HG03108 (cell line): ENCODE data around the gene CKAP5.
"Not testable (repeated sequence)": the region's sequence is repeated elsewhere in the genome, so short reads cannot be mapped to it uniquely, and the experiment has no call there.

Experiments
- ATAC-seq: cut with Tn5 transposase; IDR thresholded peaks from one replicate; pipeline ENCODE4 v1.9.1; 2021; ENCODE audit warnings: moderate library complexity; ENCODE audit not compliant: unreplicated experiment

CKAP5 gene

DNA sequence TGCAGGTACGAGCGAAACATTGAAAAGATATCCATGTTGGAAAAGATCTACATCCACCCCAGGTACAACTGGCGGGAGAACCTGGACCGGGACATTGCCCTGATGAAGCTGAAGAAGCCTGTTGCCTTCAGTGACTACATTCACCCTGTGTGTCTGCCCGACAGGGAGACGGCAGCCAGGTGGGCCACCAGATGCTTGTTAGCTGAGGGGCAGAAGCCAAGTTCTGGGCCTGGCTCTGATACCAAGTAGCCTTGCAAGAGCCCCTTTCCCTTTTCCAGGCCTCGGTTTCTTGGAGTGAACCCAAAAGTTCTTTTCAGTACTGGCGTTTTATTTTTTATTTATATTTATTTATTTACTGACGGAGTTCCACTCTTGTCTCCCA lies 117.4 kb downstream of the CKAP5 start:
- ATAC-seq, result no peak

DNA sequence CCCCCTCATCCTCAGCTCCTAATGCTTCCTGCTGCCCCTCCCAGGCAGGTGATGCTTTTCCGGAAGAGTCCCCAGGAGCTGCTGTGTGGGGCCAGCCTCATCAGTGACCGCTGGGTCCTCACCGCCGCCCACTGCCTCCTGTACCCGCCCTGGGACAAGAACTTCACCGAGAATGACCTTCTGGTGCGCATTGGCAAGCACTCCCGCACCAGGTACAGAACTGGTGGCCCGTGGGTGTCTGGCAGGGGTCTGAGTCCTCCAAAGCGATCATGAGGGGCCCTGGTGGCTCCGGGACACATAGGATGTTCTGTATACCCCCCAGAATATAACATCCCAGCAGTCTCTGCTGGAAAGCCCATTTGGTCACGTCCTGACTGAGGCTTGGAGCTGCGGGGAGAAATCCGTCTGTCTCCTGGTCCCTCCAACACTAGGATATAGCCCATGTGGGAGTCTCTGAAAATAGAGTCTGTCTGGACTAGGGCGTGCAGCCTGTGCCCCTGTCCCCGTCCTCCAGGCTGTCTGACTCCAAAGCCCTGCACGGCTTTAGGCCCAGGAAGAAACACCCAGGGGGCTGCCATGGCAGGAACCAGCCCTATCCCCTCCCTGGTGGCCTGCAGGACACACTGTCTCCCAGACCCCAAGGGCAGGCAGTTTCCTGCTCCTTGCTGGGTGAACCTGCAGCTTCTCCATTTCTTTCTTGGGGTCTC lies 118.0 kb downstream of the CKAP5 start:
- no peak for ATAC-seq

- no peak for ATAC-seq
Measured at GRCh38 chr11:46726206-46726862, 119.7 kb downstream of the CKAP5 start.

- no peak for ATAC-seq
Measured at GRCh38 chr11:46725338-46726205, 120.5 kb downstream of the CKAP5 start.

GRCh38 chr11:46724088-46724487 lies 122.0 kb downstream of the CKAP5 start:
- no peak for ATAC-seq

- no peak for ATAC-seq
Measured at GRCh38 chr11:46723359-46723680, 122.8 kb downstream of the CKAP5 start.

GRCh38 chr11:46722566-46723358 lies 123.3 kb downstream of the CKAP5 start:
- no peak for ATAC-seq

- no peak for ATAC-seq
Measured at GRCh38 chr11:46721286-46721685, 124.8 kb downstream of the CKAP5 start.

- ATAC-seq, result no peak
Measured at GRCh38 chr11:46719543-46720218, 126.4 kb downstream of the CKAP5 start.

DNA sequence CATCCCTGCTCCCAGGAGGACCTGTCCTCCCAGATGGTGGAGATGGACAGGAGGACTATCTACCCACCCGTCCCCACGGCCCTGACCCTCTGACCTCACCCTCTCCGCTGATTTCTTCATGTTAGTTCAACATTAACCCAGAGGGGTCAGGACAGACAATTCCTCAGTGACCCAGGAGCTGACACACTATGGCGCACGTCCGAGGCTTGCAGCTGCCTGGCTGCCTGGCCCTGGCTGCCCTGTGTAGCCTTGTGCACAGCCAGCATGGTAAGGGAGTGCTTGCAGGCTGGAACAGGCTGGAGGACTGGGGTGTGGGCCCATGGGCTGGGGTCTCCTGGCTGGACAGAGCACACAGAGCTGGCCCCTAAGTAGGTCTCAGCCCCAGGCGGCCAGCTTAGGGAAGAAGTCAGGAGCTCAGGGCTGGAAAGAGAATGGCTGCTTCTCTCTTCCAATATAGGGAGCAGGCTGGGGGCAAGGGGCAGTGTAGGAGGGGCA lies 127.0 kb downstream of the CKAP5 start, which contains the start of gene F2:
Gene F2 (plus strand): TSS at position 166 of the 495 bp plus-strand sequence. CDS start 23 bp downstream, at position 189.
- ATAC-seq, result no peak

DNA sequence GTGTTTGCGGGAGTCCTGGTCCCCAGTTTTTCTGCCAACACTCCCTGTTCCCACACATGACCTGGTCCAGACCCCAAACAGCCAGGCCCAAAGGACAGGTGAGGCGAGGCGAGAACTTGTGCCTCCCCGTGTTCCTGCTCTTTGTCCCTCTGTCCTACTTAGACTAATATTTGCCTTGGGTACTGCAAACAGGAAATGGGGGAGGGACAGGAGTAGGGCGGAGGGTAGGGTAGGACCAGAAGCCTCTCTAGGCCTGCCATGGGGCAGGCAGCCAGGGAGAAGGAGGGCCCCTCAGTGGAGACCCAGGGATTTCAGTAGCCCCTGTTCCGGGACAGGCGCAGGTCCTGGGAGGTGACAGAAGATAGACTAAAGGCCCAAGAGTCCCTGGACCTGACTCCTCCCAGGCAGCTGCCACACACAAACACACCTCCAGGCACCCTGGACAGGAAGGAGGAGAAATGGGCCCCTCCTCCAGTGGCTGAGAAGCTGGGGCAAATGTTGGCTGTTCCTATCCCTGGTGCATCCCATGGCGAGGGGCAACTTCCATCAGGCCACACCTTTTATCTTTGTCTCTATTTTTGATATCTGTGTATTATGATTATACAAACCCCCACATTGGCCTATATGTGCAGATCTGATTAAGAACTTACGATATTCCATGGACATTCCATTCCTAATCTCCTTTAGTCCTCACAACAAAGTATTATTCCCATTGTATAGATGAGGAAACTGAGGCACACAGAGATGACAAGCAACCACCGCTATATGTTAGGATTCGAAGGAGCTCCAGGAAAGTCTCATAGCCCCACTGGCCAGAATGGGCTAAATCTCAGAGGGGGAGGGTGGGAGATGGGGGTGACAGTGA lies 127.7 kb downstream of the CKAP5 start:
- no peak for ATAC-seq

GRCh38 chr11:46717825-46718154 lies 128.3 kb downstream of the CKAP5 start:
- not testable (repeated sequence) for ATAC-seq

- ATAC-seq, result no peak
Measured at GRCh38 chr11:46712874-46713576, 133.1 kb downstream of the CKAP5 start.

DNA sequence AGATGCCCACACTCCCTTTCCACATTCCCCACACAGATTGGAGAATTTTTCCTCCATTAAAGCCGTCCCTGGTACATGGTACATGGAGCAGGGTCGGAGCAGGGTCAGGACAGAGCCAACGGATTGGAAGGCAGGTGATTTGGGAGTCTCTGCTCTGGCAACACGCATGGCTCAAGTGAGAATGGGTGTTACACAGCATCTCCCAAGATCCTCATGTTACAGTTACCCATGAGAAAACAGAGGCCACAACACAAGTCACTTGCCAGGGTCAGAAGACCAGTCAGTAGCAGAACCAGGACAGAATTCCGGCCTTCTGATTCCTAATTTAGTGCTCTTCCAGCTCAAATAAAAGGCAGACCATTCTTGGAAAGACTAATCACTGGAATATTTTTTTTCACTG lies 134.8 kb downstream of the CKAP5 start:
- no peak for ATAC-seq

DNA sequence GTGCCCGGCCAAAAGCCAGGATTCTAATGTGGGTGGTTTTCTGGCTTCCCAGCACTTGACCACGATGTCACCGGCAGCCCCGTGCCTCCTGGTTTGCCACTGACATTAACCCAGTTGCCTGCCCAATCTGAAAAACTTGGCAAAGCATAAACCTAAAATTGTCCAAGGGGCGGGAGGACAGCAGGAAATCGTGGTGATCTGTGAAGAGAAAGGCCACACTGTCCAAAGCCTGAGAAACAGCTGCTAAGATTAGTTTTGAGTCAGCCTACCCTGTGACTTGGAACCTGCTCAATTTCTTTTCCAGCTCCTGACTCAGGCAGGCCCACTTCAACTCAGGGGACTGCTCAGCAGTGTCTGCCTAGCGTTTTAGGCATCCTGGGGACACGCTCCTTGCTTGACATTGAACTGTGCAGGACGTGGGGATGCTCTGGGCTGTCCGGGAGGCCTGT lies 135.2 kb downstream of the CKAP5 start:
- ATAC-seq, result no peak

DNA sequence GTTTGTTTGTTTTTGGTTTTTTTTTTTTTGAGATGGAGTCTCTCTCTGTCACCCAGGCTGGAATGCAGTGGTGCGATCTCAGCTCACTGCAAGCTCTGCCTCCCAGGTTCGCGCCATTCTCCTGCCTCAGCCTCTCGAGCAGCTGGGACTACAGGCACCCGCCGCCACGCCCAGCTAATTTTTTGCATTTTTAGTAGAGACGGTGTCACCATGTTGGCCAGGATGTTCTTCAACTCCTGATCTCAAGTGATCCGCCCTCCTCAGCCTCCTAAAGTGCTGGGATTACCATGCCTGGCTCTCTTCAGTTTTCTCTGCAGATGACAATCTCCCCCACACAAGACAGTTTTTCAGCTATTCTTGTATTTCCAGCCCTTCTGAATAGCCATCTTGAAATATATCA lies 136.7 kb downstream of the CKAP5 start:
- not testable (repeated sequence) for ATAC-seq

DNA sequence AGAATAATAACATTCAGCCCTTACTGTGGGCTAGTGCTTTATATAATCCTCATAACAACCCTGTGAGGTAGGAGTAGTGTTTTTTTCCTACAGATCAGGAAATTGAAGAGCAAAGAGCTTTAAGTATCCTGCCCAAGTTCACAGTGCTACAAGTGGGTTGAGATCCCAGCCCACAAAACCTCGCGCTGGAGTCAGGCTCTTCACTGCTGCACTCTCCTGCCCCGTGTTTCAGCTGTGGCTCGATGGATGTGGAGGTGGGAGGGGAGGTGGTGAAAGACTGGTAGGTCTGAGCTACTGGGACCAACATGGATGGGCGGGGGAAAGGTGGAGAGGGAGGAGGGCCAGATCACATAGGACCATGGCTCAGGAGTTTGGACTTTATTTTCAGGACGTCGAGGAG lies 139.2 kb downstream of the CKAP5 start:
- no peak for ATAC-seq

DNA sequence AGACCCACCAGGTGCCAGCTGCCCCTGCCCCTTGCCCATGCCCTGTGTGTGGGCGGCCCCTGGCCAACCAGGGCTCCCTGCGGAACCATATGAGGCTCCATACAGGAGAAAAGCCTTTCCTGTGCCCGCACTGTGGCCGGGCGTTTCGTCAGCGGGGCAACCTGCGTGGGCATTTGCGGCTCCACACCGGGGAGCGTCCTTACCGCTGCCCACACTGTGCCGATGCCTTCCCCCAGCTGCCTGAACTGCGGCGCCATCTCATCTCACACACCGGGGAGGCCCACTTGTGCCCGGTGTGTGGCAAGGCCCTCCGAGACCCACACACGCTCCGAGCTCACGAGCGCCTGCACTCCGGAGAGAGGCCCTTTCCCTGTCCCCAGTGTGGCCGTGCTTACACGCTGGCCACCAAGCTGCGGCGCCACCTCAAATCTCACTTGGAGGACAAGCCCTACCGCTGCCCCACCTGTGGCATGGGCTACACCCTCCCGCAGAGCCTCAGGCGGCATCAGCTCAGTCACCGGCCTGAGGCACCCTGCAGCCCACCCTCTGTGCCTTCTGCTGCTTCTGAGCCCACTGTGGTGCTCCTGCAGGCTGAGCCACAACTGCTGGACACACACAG lies 140.9 kb downstream of the CKAP5 start:
- no peak for ATAC-seq
